HepG2 (cell line): ENCODE data around the gene TIFAB. TPM values are rescaled to one million over a fixed set of nuclear protein-coding genes. Genes with fewer than 3 reads are reported as not detected.

Experiments
- ARNT ChIP-seq: fragments of 450-650 bp; IDR thresholded peaks from 2 replicates; pipeline ENCODE4 v1.6.1; 2017
- ATF7 ChIP-seq, 2 experiments: fragments of 450-650 bp in 1 of 2; sonication (generic) in 1 of 2; formaldehyde crosslinking in 1 of 2; IDR thresholded peaks; 2 replicates each; pipeline versions ENCODE4 v1.4.0 to v1.6.1; 2016 to 2020; ENCODE audit warnings: antibody characterized with exemption in 1 of 2, mild to moderate bottlenecking in 1 of 2, missing genetic modification reagents in 1 of 2
- BCL6 ChIP-seq: IDR thresholded peaks from 2 replicates; pipeline ENCODE4 v1.6.1; 2016; ENCODE audit warnings: missing genetic modification reagents, missing compliant biosample characterization
- HHEX ChIP-seq: IDR thresholded peaks from 2 replicates; pipeline ENCODE4 v1.6.1; 2016; ENCODE audit warnings: control low read depth
- MIXL1 ChIP-seq: IDR thresholded peaks from 2 replicates; pipeline ENCODE4 v1.6.1; 2016
- MYNN ChIP-seq: sonication (generic); formaldehyde crosslinking; IDR thresholded peaks from 2 replicates; pipeline ENCODE4 v1.4.0; 2020; ENCODE audit warnings: mild to moderate bottlenecking, low read depth, missing genetic modification reagents
- SIN3B ChIP-seq: fragments of 150-350 bp; IDR thresholded peaks from 2 replicates; pipeline ENCODE4 v1.6.1; 2014; ENCODE audit warnings: low read length
- TAF1 ChIP-seq: sonication (generic); formaldehyde crosslinking; IDR thresholded peaks from 2 replicates; pipeline ENCODE4 v1.4.0; 2020; ENCODE audit warnings: missing genetic modification reagents
- ZBTB40 ChIP-seq, 2 experiments: fragments of 450-650 bp in 1 of 2; sonication (generic) in 1 of 2; formaldehyde crosslinking in 1 of 2; IDR thresholded peaks; 2 replicates each; pipeline versions ENCODE4 v1.6.1 to v1.8.0; 2016 to 2022; ENCODE audit warnings: antibody characterized with exemption in 1 of 2, mild to moderate bottlenecking in 1 of 2, missing genetic modification reagents in 1 of 2
- ZBTB7B ChIP-seq: sonication (generic); formaldehyde crosslinking; IDR thresholded peaks from 2 replicates; pipeline ENCODE4 v1.4.0; 2020; ENCODE audit warnings: missing genetic modification reagents
- ZNF101 ChIP-seq: sonication (generic); formaldehyde crosslinking; IDR thresholded peaks from 2 replicates; pipeline ENCODE4 v1.4.0; 2020; ENCODE audit warnings: mild to moderate bottlenecking, low read depth, missing genetic modification reagents, borderline replicate concordance
- ZNF138 ChIP-seq: sonication (generic); formaldehyde crosslinking; IDR thresholded peaks from 2 replicates; pipeline ENCODE4 v1.5.0; 2020; ENCODE audit warnings: mild to moderate bottlenecking, low read depth, missing genetic modification reagents
- ZNF639 ChIP-seq: conservative IDR thresholded peaks from 2 replicates; pipeline ENCODE4 v1.6.1; 2018; ENCODE audit warnings: missing genetic modification reagents
- ZNF83 ChIP-seq: sonication (generic); formaldehyde crosslinking; IDR thresholded peaks from 2 replicates; pipeline ENCODE4 v1.4.0; 2020; ENCODE audit warnings: missing genetic modification reagents, mild to moderate bottlenecking, borderline replicate concordance
- ZSCAN5A ChIP-seq: sonication (generic); formaldehyde crosslinking; IDR thresholded peaks from 2 replicates; pipeline ENCODE4 v1.8.0; 2022; ENCODE audit warnings: mild to moderate bottlenecking, missing genetic modification reagents, borderline replicate concordance
- polyA plus RNA-seq, 8 experiments: library from polyadenylated mRNA; depleted of rRNA in 3 of 8; stranded (reverse) in 7 of 8; unstranded in 1 of 8; fragments of >200 nt; fragmentation: Illumina TruSeq in 4 of 8; extraction: Trizol in 4 of 8; gene quantifications; 2 replicates each; pipeline versions ENCODE4 v1.2.1 to v1.2.3, GENCODE V29; 2011 to 2016; ENCODE audit warnings: low read depth in 4 of 8, missing spikeins in 1 of 8, mixed read lengths in 1 of 8; ENCODE audit not compliant: insufficient read depth in 1 of 8
- total RNA-seq, 5 experiments: library from RNA; depleted of rRNA; stranded (reverse); fragments of >200 nt; fragmentation: Illumina TruSeq; extraction: Trizol; gene quantifications; 2 replicates each; pipeline ENCODE4 v1.2.3, GENCODE V29; 2016; ENCODE audit warnings: low read depth in 1 of 5
- TF ChIP-seq, protein P1 (sequence below): sonication (generic); formaldehyde crosslinking; IDR thresholded peaks from 2 replicates; pipeline ENCODE4 v1.8.1; 2023; ENCODE audit warnings: mild to moderate bottlenecking, missing genetic modification reagents, borderline replicate concordance
- TF ChIP-seq, protein P2 (sequence below): sonication (generic); formaldehyde crosslinking; IDR thresholded peaks from 2 replicates; pipeline ENCODE4 v1.4.0; 2020; ENCODE audit warnings: missing genetic modification reagents, borderline replicate concordance

The TIFAB gene
- total and polyA plus RNA-seq, 2 of the 13 experiments (the other 11 are each of a cell fraction or from before 2014, with no cell fraction given) = not detected

GRCh38 chr5:135482381-135482933 lies 30.3 kb upstream of the TIFAB start (continued):
- TF ChIP-seq ZBTB40 (IDR thresholded peaks at IDR 0.05) (no peak), ZBTB40 (CRISPR knock-in tag; IDR thresholded peaks at IDR 0.05) (no peak), MIXL1 (CRISPR knock-in tag) (peak; percentile 72; the same call in 1 of the 2 replicates), ZNF138 (CRISPR knock-in tag) (no peak), ZNF639 (CRISPR knock-in tag) (no peak), ZSCAN5A (no peak), ZNF101 (CRISPR knock-in tag) (no peak), ATF7 (IDR thresholded peaks at IDR 0.05) (no peak), ATF7 (CRISPR knock-in tag; IDR thresholded peaks at IDR 0.05) (no peak), BCL6 (peak; percentile 93), MYNN (CRISPR knock-in tag) (no peak), SIN3B (no peak), ARNT (no peak), ZNF83 (CRISPR knock-in tag) (no peak), HHEX (CRISPR knock-in tag) (no peak), ZBTB7B (CRISPR knock-in tag) (peak; percentile 64; the same call in 1 of the 2 replicates), TAF1 (no peak)
- TF ChIP-seq, protein P1, sequence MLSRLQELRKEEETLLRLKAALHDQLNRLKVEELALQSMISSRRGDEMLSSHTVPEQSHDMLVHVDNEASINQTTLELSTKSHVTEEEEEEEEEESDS (CRISPR knock-in tag) = no peak
- TF ChIP-seq, protein P2, sequence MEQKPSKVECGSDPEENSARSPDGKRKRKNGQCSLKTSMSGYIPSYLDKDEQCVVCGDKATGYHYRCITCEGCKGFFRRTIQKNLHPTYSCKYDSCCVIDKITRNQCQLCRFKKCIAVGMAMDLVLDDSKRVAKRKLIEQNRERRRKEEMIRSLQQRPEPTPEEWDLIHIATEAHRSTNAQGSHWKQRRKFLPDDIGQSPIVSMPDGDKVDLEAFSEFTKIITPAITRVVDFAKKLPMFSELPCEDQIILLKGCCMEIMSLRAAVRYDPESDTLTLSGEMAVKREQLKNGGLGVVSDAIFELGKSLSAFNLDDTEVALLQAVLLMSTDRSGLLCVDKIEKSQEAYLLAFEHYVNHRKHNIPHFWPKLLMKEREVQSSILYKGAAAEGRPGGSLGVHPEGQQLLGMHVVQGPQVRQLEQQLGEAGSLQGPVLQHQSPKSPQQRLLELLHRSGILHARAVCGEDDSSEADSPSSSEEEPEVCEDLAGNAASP = 0 out of 2 replicates have a peak, but pooled peaks have one; percentile 75
